Astrocyte (in vitro differentiated cells and primary cell): ENCODE results near the gene CFAP74. TPM values are rescaled to one million over a fixed set of nuclear protein-coding genes. Genes with fewer than 3 reads are reported as not detected.
A peak's percentile ranks its signal among the peaks of the same experiment; 100 is the strongest.

Source experiments
- DNase-seq: peaks from one replicate; pipeline ENCODE4 v3.0.0-alpha.2; 2010; ENCODE audit warnings: low read depth
- FAIRE-seq: peaks from 2 replicates; lab custom pipeline; 2011; peaks lifted over from hg19 to GRCh38; lab: Jason Lieb, UNC
- H2AFZ ChIP-seq: 2 replicates; pipeline ENCODE4 v1.6.0; 2012; ENCODE audit warnings: low read depth, low read length, inconsistent platforms
- H3K27ac ChIP-seq: 2 replicates; pipeline ENCODE4 v1.5.1; 2011; ENCODE audit warnings: low read depth, low read length, inconsistent platforms
- H3K27me3 ChIP-seq: 2 replicates; pipeline ENCODE4 v1.6.0; 2011; ENCODE audit warnings: low read length, inconsistent platforms; ENCODE audit not compliant: insufficient read depth
- H3K36me3 ChIP-seq: 2 replicates; pipeline ENCODE4 v1.5.1; 2011; ENCODE audit warnings: low read length, inconsistent platforms; ENCODE audit not compliant: insufficient read depth
- H3K4me1 ChIP-seq: 2 replicates; pipeline ENCODE4 v1.5.1; 2011; ENCODE audit warnings: low read length, inconsistent platforms; ENCODE audit not compliant: insufficient read depth
- H3K4me2 ChIP-seq: 2 replicates; pipeline ENCODE4 v1.6.0; 2012; ENCODE audit warnings: low read length, inconsistent platforms
- H3K4me3 ChIP-seq: 2 replicates; pipeline ENCODE4 v1.5.1; 2011; ENCODE audit warnings: low read depth, mild to moderate bottlenecking, low read length, inconsistent platforms; ENCODE audit not compliant: insufficient read depth
- H3K79me2 ChIP-seq: 2 replicates; pipeline ENCODE4 v1.6.0; 2012; ENCODE audit warnings: mild to moderate bottlenecking, low read length, inconsistent platforms; ENCODE audit not compliant: insufficient read depth
- H3K9ac ChIP-seq: 2 replicates; pipeline ENCODE4 v1.6.0; 2012; ENCODE audit warnings: mild to moderate bottlenecking, low read length, inconsistent platforms
- H3K9me3 ChIP-seq: 2 replicates; pipeline ENCODE4 v1.5.1; 2012; ENCODE audit warnings: low read depth, mild to moderate bottlenecking, low read length, inconsistent platforms; ENCODE audit not compliant: insufficient read depth
- H4K20me1 ChIP-seq: 2 replicates; pipeline ENCODE4 v1.6.0; 2012; ENCODE audit warnings: low read length, inconsistent platforms; ENCODE audit not compliant: insufficient read depth
- H3K27ac Mint-ChIP-seq: one replicate; pipeline ENCODE4 v1.8.0; 2021; ENCODE audit warnings: mild to moderate bottlenecking, mixed read lengths; ENCODE audit not compliant: unreplicated experiment
- H3K27me3 Mint-ChIP-seq: one replicate; pipeline ENCODE4 v1.8.0; 2021; ENCODE audit warnings: low read depth, mixed read lengths; ENCODE audit not compliant: unreplicated experiment
- H3K36me3 Mint-ChIP-seq: one replicate; pipeline ENCODE4 v1.8.0; 2021; ENCODE audit warnings: low read depth, mixed read lengths; ENCODE audit not compliant: unreplicated experiment
- H3K4me1 Mint-ChIP-seq: one replicate; pipeline ENCODE4 v1.8.0; 2021; ENCODE audit warnings: low read depth, mixed read lengths; ENCODE audit not compliant: unreplicated experiment
- H3K4me3 Mint-ChIP-seq: one replicate; pipeline ENCODE4 v1.8.0; 2021; ENCODE audit warnings: mild to moderate bottlenecking, moderate library complexity, mixed read lengths; ENCODE audit not compliant: unreplicated experiment
- H3K9me3 Mint-ChIP-seq: one replicate; pipeline ENCODE4 v1.8.0; 2021; ENCODE audit warnings: mild to moderate bottlenecking, mixed read lengths; ENCODE audit not compliant: unreplicated experiment
- CTCF ChIP-seq: IDR thresholded peaks from 2 replicates; pipeline ENCODE4 v1.5.1; 2011; ENCODE audit warnings: low read depth, mild to moderate bottlenecking, inconsistent platforms, low read length, moderate library complexity; ENCODE audit not compliant: insufficient read depth
- EZH2 ChIP-seq: IDR thresholded peaks from 2 replicates; pipeline ENCODE4 v1.6.1; 2012; ENCODE audit warnings: mild to moderate bottlenecking, low read length, inconsistent platforms; ENCODE audit not compliant: insufficient read depth
- total RNA-seq: library from RNA; stranded (reverse); gene quantifications from 2 replicates; pipeline ENCODE4 v1.2.1, GENCODE V29; 2021

The CFAP74 gene
- total RNA-seq, 1 donor from 2014 or later, result not detected

DNA sequence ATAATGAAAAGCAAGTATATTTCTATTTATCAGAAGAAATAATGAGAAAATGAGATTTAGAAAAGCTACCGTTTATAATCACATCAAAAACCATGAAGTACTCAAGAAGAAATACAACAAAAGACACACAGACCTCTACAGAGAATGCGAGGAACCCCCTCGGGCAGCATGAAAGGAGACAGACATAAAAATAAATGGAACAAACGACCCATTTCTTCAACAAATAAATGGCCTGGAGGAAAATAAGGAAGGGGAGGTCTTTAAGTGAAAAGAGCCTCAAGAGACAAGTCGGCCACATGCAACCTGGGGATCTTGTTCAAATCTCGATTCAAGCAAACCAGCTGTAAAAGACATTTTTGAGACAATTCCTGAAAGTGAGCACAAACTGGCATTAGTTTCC is 6.0 kb downstream of the CFAP74 start:
- Mint-ChIP-seq H3K4me3 (no peak overlapping the region), H3K27me3 (peaks cover 12% of the 10 kb centered on the region), H3K27ac (no peak overlapping the region), H3K9me3 (no peaks in the 10 kb centered on the region), H3K36me3 (no peaks in the 10 kb centered on the region), H3K4me1 (no peaks in the 10 kb centered on the region)
- FAIRE-seq (no peak), DNase-seq (no peak)
- Histone ChIP-seq H3K36me3 (no peaks in the 10 kb centered on the region), H3K79me2 (no peaks in the 10 kb centered on the region), H3K4me3 (no peak overlapping the region), H2AFZ (no peak overlapping the region), H4K20me1 (no peaks in the 10 kb centered on the region), H3K4me2 (no peak overlapping the region), H3K4me1 (no peaks in the 10 kb centered on the region), H3K27me3 (peaks cover 16% of the 10 kb centered on the region), H3K27ac (no peak overlapping the region), H3K9me3 (no peaks in the 10 kb centered on the region), H3K9ac (no peak overlapping the region)
- TF ChIP-seq CTCF (no peak), EZH2 (no peak)

GRCh38 chr1:1996207-1996651 is 7.4 kb downstream of the CFAP74 start:
- no peak overlapping the region for H3K9ac ChIP-seq
- H3K4me2 ChIP-seq, result no peak overlapping the region
- Mint-ChIP-seq H3K36me3 (no peaks in the 10 kb centered on the region), H3K4me1 (no peaks in the 10 kb centered on the region), H3K27ac (peak overlapping the region; percentile 12), H3K4me3 (no peak overlapping the region), H3K9me3 (no peaks in the 10 kb centered on the region), H3K27me3 (peaks cover 10% of the 10 kb centered on the region)
- no peaks in the 10 kb centered on the region for H3K4me1 ChIP-seq
- FAIRE-seq (no peak), DNase-seq (no peak)
- H2AFZ ChIP-seq, result no peak overlapping the region
- H3K9me3 ChIP-seq, result no peaks in the 10 kb centered on the region
- H3K4me3 ChIP-seq, result no peak overlapping the region
- H4K20me1 ChIP-seq, result no peaks in the 10 kb centered on the region
- no peaks in the 10 kb centered on the region for H3K79me2 ChIP-seq
- no peak for TF ChIP-seq CTCF
- TF ChIP-seq EZH2, result no peak
- H3K27ac ChIP-seq, result no peak overlapping the region
- H3K27me3 ChIP-seq, result peaks cover 16% of the 10 kb centered on the region
- no peaks in the 10 kb centered on the region for H3K36me3 ChIP-seq

DNA sequence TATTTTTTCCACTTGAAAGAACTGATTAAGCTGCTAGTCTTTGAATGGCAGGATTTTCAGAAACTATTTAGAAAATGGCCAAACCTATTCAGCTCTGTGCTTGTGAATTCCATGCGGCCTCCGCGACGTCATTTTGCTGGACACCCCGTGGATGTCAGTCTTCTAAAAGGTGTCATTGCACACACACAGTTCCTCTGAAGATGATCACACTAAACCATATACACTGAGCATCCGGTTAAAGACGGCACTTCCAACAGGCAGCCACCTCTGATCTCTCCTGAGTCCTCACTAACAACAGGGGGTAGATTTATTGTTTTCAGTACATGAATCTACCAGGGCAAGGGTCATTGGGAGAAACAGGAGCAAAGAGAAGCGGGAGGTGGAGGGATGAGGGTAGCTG is 9.1 kb downstream of the CFAP74 start:
- no peak overlapping the region for H3K4me2 ChIP-seq
- H3K27ac ChIP-seq, result no peak overlapping the region
- Mint-ChIP-seq H3K9me3 (no peaks in the 10 kb centered on the region), H3K36me3 (no peaks in the 10 kb centered on the region), H3K27ac (no peak overlapping the region), H3K4me3 (no peak overlapping the region), H3K4me1 (peaks cover 9% of the 10 kb centered on the region), H3K27me3 (peaks cover 3% of the 10 kb centered on the region)
- H3K79me2 ChIP-seq, result no peaks in the 10 kb centered on the region
- no peak overlapping the region for H2AFZ ChIP-seq
- no peaks in the 10 kb centered on the region for H3K36me3 ChIP-seq
- H3K9me3 ChIP-seq, result no peaks in the 10 kb centered on the region
- no peak for DNase-seq
- no peak for FAIRE-seq
- peaks cover 16% of the 10 kb centered on the region for H3K27me3 ChIP-seq
- H3K4me3 ChIP-seq, result no peak overlapping the region
- no peaks in the 10 kb centered on the region for H4K20me1 ChIP-seq
- no peak for TF ChIP-seq EZH2
- TF ChIP-seq CTCF, result no peak
- H3K9ac ChIP-seq, result no peak overlapping the region
- no peaks in the 10 kb centered on the region for H3K4me1 ChIP-seq
